IPS-15b (cell line): ENCODE data around the gene HMGXB3.

ENCODE experiments used
- H3K27me3 ChIP-seq: one replicate; pipeline ENCODE4 v1.6.1; 2013; ENCODE audit warnings: low read length; ENCODE audit not compliant: control insufficient read depth, insufficient read depth
- H3K36me3 ChIP-seq: one replicate; pipeline ENCODE4 v1.6.1; 2013; ENCODE audit warnings: low read length; ENCODE audit not compliant: control insufficient read depth, insufficient read depth
- H3K4me1 ChIP-seq: one replicate; pipeline ENCODE4 v1.6.1; 2013; ENCODE audit warnings: mild to moderate bottlenecking, low read length; ENCODE audit not compliant: control insufficient read depth, insufficient read depth
- H3K4me3 ChIP-seq: one replicate; pipeline ENCODE4 v1.5.1; 2013; ENCODE audit warnings: low read depth, low read length
- H3K9ac ChIP-seq: one replicate; pipeline ENCODE4 v1.6.1; 2013; ENCODE audit warnings: low read depth, mild to moderate bottlenecking, low read length
- H3K9me3 ChIP-seq: one replicate; pipeline ENCODE4 v1.6.1; 2013; ENCODE audit warnings: mild to moderate bottlenecking, low read length; ENCODE audit not compliant: control insufficient read depth, insufficient read depth

Gene HMGXB3

DNA sequence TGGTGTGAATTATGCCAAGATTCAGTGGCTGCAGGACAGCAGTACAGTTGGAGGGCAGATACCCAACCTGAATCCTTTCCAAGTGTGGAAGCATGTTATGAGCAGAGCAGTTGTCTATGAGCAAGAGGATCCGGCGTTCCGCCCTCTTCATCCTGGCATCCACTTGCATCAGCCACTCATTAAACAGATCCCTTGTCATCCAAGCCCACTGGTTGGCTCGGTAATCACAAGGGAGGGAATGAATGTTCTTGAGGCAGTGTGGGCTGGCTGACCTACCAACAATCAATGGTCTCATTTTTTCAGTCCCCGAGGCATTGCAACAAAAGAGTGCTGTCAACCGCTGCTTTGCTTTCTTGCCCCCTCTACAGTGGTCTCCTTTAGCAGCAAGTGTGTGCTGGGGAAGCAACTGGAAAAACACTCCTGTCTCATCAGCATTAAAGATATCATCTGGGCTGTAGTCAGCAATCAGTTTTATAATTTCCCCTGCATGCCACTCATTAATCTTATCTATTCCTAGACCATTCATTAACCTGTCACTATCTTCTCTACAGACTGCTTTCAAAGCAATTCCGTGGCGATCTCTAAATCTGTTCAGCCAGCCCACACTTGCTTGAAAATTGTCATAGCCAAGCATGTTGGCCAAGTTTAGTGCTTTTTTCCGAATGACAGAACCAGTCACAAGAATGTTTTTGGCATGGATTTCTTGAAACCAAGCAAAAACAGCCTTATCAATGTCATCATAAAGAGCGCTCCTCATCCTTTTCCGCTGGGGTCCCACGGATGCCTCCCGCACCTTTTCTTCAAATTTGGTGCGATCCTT is 4.9 kb upstream of the HMGXB3 start:
- Histone ChIP-seq H3K9me3 (no peaks in the 10 kb centered on the region), H3K4me1 (no peaks in the 10 kb centered on the region), H3K4me3 (no peak overlapping the region), H3K27me3 (no peaks in the 10 kb centered on the region), H3K9ac (no peak overlapping the region), H3K36me3 (no peaks in the 10 kb centered on the region)

DNA sequence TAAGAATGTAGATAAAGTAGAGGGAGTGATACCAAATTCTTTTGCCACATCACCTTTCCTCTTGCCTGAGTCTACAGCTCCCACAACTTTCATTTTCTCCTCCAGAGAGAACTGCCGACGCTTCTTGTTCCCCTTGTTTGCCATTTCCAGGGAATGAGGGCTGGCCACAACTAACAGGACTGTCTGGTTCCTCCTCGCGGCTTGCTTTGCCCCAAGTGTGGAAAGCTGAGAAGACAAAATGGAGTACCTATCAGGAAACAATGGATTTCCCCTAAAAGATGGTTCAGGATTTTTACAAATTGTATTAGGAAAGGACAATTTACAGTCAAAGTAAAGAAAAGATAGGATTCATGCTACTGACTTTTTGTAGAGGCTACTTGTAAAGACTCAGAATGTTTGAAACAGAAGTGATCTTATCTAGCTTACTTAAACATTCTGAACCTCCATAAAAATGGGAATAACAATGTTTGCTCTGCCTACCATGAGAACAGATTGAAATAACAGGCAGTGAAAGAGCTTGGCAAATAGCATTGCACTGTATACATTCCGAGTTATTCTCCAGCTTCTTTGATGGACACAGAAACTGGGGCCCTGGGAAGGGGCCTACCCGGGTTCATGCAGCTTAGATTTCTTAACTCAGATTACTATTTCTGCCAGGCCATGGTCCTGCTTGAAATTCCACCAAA is 4.2 kb upstream of the HMGXB3 start:
- Histone ChIP-seq H3K9ac (no peak overlapping the region), H3K9me3 (no peaks in the 10 kb centered on the region)

DNA sequence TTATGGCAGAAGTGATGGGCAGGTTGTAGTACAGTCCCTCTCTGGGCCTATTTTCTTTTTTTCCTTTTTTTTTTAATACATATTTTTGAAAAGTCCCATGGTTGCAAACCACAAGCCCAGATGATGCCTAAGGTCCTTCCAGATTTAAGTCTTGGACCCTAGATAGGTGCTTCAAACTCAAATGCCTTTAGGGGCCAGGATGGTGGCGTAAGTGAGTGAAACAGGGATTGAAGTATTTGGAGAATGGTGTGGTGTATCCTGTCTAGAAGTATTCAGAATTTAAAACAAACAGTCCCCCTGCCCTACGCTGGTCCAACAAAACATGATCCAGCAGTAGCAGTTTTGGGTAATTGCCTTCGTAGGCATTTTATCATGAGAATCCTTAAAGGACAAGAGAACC is 2.3 kb upstream of the HMGXB3 start:
- no peak overlapping the region for H3K4me3 ChIP-seq
- H3K9ac ChIP-seq, result no peak overlapping the region
- no peaks in the 10 kb centered on the region for H3K9me3 ChIP-seq
- no peaks in the 10 kb centered on the region for H3K4me1 ChIP-seq
- no peaks in the 10 kb centered on the region for H3K27me3 ChIP-seq
- H3K36me3 ChIP-seq, result no peaks in the 10 kb centered on the region

More for the DNA sequence above, 4.2 kb upstream of the HMGXB3 start:
- Histone ChIP-seq H3K4me3 (no peak overlapping the region), H3K4me1 (no peaks in the 10 kb centered on the region), H3K27me3 (no peaks in the 10 kb centered on the region), H3K36me3 (no peaks in the 10 kb centered on the region)

DNA sequence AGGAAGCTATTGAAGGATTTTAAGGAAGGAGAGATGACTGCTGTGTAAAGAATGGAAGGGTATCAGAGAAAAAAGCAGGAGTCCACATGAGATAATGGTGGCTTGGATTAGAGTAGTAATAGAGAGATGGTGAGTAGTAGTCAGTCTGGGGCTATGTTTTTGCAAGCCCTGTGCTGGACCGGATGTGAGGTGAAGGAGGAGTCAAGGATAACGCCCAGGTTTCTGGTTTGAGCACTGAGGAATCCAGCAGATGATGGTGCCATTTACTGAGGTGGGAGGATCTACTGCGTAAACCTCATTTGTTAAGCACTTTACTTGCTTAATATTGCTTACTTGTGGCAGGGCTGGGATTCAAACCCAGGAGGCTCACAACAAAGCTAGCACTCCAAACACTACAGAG is 1.2 kb upstream of the HMGXB3 start:
- H3K9ac ChIP-seq, result peak overlapping the region; percentile 92
- H3K36me3 ChIP-seq, result no peaks in the 10 kb centered on the region
- H3K9me3 ChIP-seq, result no peaks in the 10 kb centered on the region
- H3K27me3 ChIP-seq, result no peaks in the 10 kb centered on the region
- H3K4me3 ChIP-seq, result peak overlapping the region; percentile 81
- no peaks in the 10 kb centered on the region for H3K4me1 ChIP-seq

DNA sequence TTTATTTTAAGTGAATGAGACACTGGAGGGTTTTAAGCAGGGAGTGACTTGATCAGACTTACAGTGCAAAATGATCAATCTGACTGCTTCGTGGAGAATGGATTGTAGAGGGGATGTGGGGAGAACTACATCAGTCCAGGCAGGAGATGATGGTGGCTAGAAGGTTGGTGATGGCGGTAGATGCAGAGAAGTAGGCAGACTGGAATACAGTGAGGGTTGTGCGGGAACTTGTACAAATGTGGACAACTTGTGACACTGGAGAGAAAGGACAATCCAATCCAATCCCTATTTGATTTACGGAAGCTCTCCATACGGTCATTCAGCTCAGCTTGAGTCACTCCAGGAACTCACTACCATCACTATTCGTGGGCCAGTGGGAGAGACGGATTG is 678 bp upstream of the HMGXB3 start:
- Histone ChIP-seq H3K4me3 (peak overlapping the region; percentile 81), H3K27me3 (no peaks in the 10 kb centered on the region), H3K4me1 (no peaks in the 10 kb centered on the region), H3K9me3 (no peaks in the 10 kb centered on the region), H3K36me3 (no peaks in the 10 kb centered on the region), H3K9ac (peak overlapping the region; percentile 92)

DNA sequence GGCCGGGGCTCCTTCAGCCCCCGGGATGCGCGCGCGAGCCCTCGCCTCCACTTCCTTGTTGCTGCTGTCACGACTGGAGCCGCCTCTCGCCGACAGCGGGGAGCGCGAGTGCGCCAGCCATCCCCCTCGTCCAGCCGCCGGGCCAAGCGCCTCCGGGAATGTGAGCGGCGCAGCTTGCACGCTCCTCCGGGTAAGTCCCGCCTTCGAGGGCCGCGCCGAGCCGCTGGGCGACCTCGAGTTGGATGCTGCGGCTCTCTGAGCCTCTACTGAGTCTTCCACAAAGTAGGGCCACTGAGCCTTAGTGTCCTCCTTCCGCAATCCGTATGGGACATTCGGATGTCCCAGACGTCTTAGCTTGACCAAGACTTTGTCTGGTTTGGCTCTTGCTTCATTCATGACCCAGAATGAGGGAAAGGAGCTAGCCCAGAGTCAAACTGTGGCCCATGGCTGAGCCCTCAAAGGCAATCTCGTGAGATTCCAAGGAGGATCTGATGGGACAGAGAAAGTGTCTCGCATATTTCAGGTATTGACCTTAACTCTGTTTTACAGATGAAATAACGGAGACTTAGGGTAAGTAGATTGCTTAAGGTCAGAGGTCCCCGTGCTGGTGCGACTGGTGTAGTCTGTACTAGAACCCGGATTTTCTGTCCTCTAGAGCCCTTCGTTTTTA is 586 bp downstream of the HMGXB3 start:
- peak overlapping the region; percentile 81 for H3K4me3 ChIP-seq
- no peaks in the 10 kb centered on the region for H3K4me1 ChIP-seq
- H3K9me3 ChIP-seq, result no peaks in the 10 kb centered on the region
- H3K9ac ChIP-seq, result peak overlapping the region; percentile 92
- no peaks in the 10 kb centered on the region for H3K27me3 ChIP-seq
- H3K36me3 ChIP-seq, result no peaks in the 10 kb centered on the region

DNA sequence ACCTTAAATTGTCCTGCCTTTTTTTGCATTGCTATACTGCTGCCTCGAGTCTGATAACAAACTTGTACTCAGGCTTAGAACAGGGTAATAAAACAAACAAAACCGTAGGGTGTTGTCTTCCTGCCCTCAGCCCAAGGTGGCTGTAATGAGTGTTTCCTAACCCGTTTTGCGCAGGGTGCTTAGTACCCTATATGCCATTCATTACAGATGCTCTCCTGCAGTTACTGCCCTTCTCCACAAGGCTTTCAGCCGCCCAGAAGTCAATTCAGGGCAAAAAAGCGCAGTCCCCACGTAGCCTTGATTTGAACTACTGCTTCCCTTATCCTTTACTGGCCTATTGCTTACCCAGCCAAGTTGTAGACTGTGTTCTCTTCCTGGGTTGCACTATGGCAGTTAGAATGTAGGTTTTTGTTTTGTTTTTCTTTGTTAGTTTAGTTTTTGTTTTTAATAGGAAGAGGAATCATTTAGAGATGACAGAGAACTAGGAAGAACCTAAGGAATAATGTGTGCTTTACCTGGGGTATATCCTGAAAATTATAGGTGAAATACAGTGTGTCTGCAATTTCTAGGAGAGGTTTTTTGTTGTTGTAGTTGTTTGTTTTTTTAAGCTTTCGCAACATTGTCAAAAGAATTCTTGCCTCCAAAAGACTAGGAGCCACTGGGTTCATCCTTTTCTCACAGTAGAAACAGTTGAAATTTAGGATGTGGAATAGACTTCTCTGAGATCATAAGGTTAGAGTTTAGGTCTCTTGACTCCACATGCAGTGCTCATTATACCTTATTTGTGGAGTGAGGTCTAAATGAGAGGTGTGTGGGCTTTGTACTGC is 1.3 kb downstream of the HMGXB3 start:
- H3K4me3 ChIP-seq, result peak overlapping the region; percentile 81
- no peaks in the 10 kb centered on the region for H3K9me3 ChIP-seq
- peak overlapping the region; percentile 92 for H3K9ac ChIP-seq
- no peaks in the 10 kb centered on the region for H3K36me3 ChIP-seq
- H3K27me3 ChIP-seq, result no peaks in the 10 kb centered on the region
- H3K4me1 ChIP-seq, result no peaks in the 10 kb centered on the region

DNA sequence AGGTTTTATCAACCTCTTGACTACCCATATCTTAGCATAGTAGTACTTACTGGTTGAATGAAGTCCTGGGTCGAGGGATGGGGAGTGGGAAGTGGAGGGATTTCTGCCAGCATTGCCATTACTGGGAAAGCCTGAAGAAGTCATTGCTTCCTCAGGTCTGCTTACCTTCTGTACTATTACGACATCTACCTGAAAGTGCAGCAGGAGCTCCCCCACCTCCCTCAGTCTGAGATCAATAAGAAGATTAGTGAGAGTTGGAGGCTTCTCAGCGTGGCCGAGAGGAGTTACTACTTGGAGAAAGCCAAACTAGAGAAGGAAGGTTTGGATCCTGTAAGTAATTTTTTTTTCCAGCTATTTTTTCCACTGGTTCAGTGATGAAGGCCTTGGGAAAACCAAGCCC is 5.8 kb downstream of the HMGXB3 start:
- no peak overlapping the region for H3K4me3 ChIP-seq
- H3K36me3 ChIP-seq, result peaks cover 20% of the 10 kb centered on the region
- no peaks in the 10 kb centered on the region for H3K9me3 ChIP-seq
- no peak overlapping the region for H3K9ac ChIP-seq
- H3K4me1 ChIP-seq, result no peaks in the 10 kb centered on the region
- no peaks in the 10 kb centered on the region for H3K27me3 ChIP-seq

DNA sequence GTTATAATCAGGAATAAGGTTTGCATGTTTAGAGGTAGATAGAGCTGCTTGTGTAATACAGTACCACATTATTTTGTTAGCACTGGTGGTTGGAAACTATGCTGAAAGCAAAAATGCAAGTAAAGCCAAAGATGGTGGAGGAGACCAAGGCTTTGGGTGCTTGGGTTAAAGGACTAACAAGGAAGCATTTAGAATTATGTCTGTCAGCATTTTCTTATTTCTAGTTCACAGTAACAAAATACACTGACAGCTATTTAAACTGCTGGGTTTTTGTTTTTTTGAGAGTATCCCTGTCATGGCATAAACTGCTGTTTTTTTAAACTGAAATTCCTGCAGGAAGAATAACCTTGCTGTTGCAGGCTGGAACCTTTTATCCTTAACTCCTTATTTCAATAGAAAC is 6.5 kb downstream of the HMGXB3 start:
- Histone ChIP-seq H3K4me1 (no peaks in the 10 kb centered on the region), H3K4me3 (no peak overlapping the region), H3K9ac (no peak overlapping the region), H3K27me3 (no peaks in the 10 kb centered on the region), H3K36me3 (peaks cover 20% of the 10 kb centered on the region), H3K9me3 (no peaks in the 10 kb centered on the region)

DNA sequence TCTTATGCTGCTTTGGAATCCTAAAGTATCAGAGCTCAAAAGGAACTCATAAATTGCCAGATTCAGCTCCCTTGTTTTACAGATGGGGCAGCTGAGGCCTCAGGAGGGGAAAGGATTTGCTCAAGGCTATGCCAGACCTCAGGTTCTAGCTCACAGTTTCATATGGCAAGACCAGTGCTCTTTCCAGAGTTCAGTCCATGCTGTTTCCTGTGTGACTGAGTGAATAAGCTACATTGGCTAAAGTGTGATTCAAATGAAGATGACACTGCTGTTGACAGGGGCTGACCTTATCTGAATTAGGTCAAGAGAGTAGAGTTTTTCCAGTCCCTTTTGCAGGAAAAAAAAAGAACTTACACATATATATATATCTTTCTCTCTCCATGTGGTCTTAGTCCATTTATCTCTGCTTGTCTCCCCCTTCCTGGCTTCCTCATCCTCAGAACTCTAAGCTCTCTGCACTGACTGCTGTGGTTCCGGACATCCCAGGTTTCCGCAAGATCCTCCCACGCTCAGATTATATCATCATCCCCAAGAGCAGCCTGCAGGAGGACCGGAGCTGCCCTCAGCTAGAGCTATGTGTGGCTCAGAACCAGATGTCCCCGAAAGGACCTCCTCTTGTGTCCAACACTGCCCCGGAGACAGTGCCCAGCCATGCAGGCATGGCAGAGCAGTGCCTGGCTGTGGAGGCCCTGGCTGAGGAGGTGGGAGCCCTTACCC is 9.3 kb downstream of the HMGXB3 start:
- Histone ChIP-seq H3K36me3 (peaks cover 31% of the 10 kb centered on the region), H3K27me3 (no peaks in the 10 kb centered on the region), H3K9ac (no peak overlapping the region), H3K4me1 (no peaks in the 10 kb centered on the region), H3K4me3 (no peak overlapping the region), H3K9me3 (peaks cover 3% of the 10 kb centered on the region)

DNA sequence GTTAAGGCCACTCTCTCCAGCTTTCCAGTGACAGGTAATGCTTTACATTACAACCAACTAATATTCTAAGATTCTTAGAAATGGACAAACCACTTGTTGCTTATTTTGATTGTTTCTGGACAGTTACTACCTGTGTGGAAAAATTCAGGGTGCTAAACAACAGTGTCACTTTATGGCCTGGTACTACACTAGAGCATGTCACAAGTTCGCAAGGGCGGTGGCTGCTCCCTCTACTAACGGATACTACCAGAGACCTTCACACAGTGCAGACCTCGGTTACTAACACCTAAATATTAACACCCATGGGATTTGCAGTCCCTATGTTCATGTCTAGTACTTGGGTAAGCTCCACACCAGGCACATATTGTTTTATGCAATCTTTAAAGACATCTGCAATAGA is 13.4 kb downstream of the HMGXB3 start:
- Histone ChIP-seq H3K27me3 (no peaks in the 10 kb centered on the region), H3K9ac (no peak overlapping the region), H3K4me3 (no peak overlapping the region), H3K9me3 (peaks cover 3% of the 10 kb centered on the region), H3K4me1 (no peaks in the 10 kb centered on the region), H3K36me3 (peaks cover 37% of the 10 kb centered on the region)
